Measurements from ENCODE around the gene KMT2B. TPM values are rescaled to one million over a fixed set of nuclear protein-coding genes. Genes with fewer than 3 reads are reported as not detected.

KMT2B gene
- total RNA-seq, 2 donors from 2014 or later = 34.8 to 40.1 TPM

DNA sequence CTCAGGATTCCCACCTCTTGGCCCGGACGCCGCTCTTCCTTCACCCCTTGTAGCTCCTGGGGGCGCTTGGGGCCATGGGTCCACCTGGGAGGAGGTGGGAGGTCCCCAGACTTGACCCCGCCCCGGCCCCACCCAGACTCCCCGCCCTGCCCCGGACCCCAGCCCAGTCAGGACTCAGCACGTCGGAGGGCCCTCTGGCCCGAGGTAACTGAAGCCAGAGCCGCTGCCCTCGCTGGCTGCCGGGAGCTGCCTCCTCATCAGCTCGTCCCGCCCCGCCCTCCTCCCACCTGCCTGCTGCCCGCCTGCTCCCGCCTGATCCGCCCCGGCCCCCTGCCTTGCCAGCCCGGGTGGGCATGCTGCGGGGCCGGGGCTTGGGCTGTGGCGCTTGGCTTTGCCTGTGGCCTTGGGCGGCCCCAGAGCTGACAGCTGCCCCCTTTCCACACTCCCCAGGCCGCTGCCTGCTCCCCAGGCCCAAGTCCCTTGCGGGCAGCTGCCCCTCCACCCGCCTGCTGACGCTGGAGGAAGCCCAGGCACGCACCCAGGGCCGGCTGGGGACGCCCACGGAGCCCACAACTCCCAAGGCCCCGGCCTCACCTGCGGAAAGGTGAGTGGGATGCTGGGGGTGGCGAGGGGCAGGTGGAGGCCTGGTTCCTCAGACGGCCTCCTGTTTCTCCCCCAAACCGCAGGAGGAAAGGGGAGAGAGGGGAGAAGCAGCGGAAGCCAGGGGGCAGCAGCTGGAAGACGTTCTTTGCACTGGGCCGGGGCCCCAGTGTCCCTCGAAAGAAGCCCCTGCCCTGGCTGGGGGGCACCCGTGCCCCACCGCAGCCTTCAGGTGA, 66.9 kb downstream of the KMT2B start:
- DNase-seq (no peak), ATAC-seq (no peak)
- intact Hi-C loops (cut with DNase I, micrococcal nuclease) = no loop called here

DNA sequence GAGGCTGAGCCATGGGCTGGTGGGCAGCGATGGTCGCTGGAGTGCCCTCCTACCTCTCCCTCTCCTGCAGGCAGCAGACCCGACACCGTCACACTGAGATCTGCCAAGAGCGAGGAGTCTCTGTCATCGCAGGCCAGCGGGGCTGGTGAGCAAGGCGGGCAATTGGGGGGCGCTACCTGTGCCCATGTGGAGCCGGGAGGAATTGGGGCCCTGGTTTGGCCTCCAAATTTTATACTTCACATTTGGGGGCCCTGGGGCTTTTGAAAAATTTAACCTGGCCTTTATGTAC, 67.5 kb downstream of the KMT2B start:
- DNase-seq (no peak), ATAC-seq (no peak)
- intact Hi-C loops (cut with DNase I, micrococcal nuclease) = no loop called here

- ATAC-seq (no peak), DNase-seq (no peak)
- intact Hi-C loops (cut with DNase I, micrococcal nuclease) = no loop called here
Measured at GRCh38 chr19:35786299-35787160, 68.7 kb downstream of the KMT2B start.

DNA sequence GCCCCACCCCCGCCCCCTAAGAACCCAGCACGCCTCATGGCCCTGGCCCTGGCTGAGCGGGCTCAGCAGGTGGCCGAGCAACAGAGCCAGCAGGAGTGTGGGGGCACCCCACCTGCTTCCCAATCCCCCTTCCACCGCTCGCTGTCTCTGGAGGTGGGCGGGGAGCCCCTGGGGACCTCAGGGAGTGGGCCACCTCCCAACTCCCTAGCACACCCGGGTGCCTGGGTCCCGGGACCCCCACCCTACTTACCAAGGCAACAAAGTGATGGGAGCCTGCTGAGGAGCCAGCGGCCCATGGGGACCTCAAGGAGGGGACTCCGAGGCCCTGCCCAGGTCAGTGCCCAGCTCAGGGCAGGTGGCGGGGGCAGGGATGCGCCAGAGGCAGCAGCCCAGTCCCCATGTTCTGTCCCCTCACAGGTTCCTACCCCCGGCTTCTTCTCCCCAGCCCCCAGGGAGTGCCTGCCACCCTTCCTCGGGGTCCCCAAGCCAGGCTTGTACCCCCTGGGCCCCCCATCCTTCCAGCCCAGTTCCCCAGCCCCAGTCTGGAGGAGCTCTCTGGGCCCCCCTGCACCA, 69.5 kb downstream of the KMT2B start:
- ATAC-seq (no peak), DNase-seq (no peak)
- intact Hi-C loops (cut with DNase I, micrococcal nuclease) = no loop called here

Other genes with a start within 250 kb of the KMT2B start
- not detected for gene KRTDAP, start 227.5 kb upstream of the KMT2B start, total RNA-seq
- 10 to 100 TPM in 1 of 2 donors, 1 to 10 TPM in 1; 8.8 to 13.8 TPM for gene DMKN, start 204.4 kb upstream of the KMT2B start, total RNA-seq
- not detected for gene SBSN, start 189.7 kb upstream of the KMT2B start, total RNA-seq
- gene GAPDHS, start 184.5 kb upstream of the KMT2B start, total RNA-seq = not detected
- gene TMEM147, start 172.4 kb upstream of the KMT2B start, total RNA-seq = 10 to 100 TPM; 55.1 to 61.2 TPM
- not detected for gene ATP4A, start 154.3 kb upstream of the KMT2B start, total RNA-seq
- not detected for gene PMIS2, start 131.8 kb upstream of the KMT2B start, total RNA-seq
- gene HAUS5, start 105.3 kb upstream of the KMT2B start, total RNA-seq = 1 to 10 TPM; 5.0 to 7.7 TPM
- 10 to 100 TPM; 66.5 to 73.7 TPM for gene RBM42, start 89.0 kb upstream of the KMT2B start, total RNA-seq
- 1 to 10 TPM in 1 of 2 donors, under 1 TPM in 1; 0.87 to 1.7 TPM for gene ETV2, start 76.3 kb upstream of the KMT2B start, total RNA-seq
- gene COX6B1, start 69.7 kb upstream of the KMT2B start, total RNA-seq = 100 to 1,000 TPM; 725 to 901 TPM
- under 1 TPM; 0.20 to 0.27 TPM for gene UPK1A, start 51.5 kb upstream of the KMT2B start, total RNA-seq
- 1 to 10 TPM in 1 of 2 donors, under 1 TPM in 1; 0.15 to 1.1 TPM for gene ZBTB32, start 13.4 kb upstream of the KMT2B start, total RNA-seq
- gene IGFLR1, start 24.4 kb downstream of the KMT2B start, total RNA-seq = 1 to 10 TPM; 4.1 to 7.7 TPM
- 10 to 100 TPM; 14.5 to 17.3 TPM for gene U2AF1L4, start 27.4 kb downstream of the KMT2B start, total RNA-seq
- gene PSENEN, start 27.6 kb downstream of the KMT2B start, total RNA-seq = 10 to 100 TPM; 82.2 to 86.0 TPM
- 1 to 10 TPM; 5.9 to 6.1 TPM for gene LIN37, start 30.6 kb downstream of the KMT2B start, total RNA-seq
- gene HSPB6, start 39.0 kb downstream of the KMT2B start, total RNA-seq = 10 to 100 TPM in 1 of 2 donors, 1 to 10 TPM in 1; 4.5 to 16.4 TPM
- 10 to 100 TPM; 16.8 to 19.5 TPM for gene PROSER3, start 40.2 kb downstream of the KMT2B start, total RNA-seq
- gene ARHGAP33, start 57.6 kb downstream of the KMT2B start, total RNA-seq = 10 to 100 TPM in 1 of 2 donors, 1 to 10 TPM in 1; 9.7 to 10.1 TPM
- not detected for gene PRODH2, start 94.8 kb downstream of the KMT2B start, total RNA-seq
- gene NPHS1, start 134.5 kb downstream of the KMT2B start, total RNA-seq = not detected
- gene KIRREL2, start 138.9 kb downstream of the KMT2B start, total RNA-seq = under 1 TPM in 1 of 2 donors, not detected in 1; 0.11 TPM
- gene APLP1, start 150.6 kb downstream of the KMT2B start, total RNA-seq = 1 to 10 TPM; 1.8 to 4.7 TPM
- gene NFKBID, start 182.5 kb downstream of the KMT2B start, total RNA-seq = 10 to 100 TPM; 10.0 to 10.1 TPM
- 1 to 10 TPM; 1.0 to 6.1 TPM for gene HCST, start 184.5 kb downstream of the KMT2B start, total RNA-seq
- gene TYROBP, start 190.3 kb downstream of the KMT2B start, total RNA-seq = 10 to 100 TPM in 1 of 2 donors, 1 to 10 TPM in 1; 8.2 to 41.3 TPM
- 10 to 100 TPM; 12.5 to 14.7 TPM for gene LRFN3, start 218.4 kb downstream of the KMT2B start, total RNA-seq